SU-DHL-6 (cell line): Measurements from ENCODE around the gene ESAM.

Source experiments
- H2AFZ ChIP-seq: fragments of 200-600 bp; sonication (generic); 2 replicates; pipeline ENCODE4 v1.6.1; 2014; ENCODE audit warnings: low read depth, mild to moderate bottlenecking, moderate library complexity, mixed read lengths, antibody characterized with exemption, low read length; ENCODE audit not compliant: severe bottlenecking
- H3F3A ChIP-seq: fragments of 200-600 bp; shearing (Covaris generic); 2 replicates; pipeline ENCODE4 v1.6.0; 2016; ENCODE audit warnings: antibody characterized with exemption, mild to moderate bottlenecking; ENCODE audit not compliant: insufficient read depth
- H3K27ac ChIP-seq: fragments of 200-600 bp; sonication (generic); 2 replicates; pipeline ENCODE4 v1.5.1; 2016; ENCODE audit warnings: low read depth, mild to moderate bottlenecking, low read length, moderate library complexity, mixed read lengths
- H3K27me3 ChIP-seq: fragments of 200-600 bp; sonication (generic), shearing (Covaris generic); 2 replicates; pipeline ENCODE4 v1.6.0; 2014; ENCODE audit warnings: mild to moderate bottlenecking, low read length
- H3K36me3 ChIP-seq: fragments of 200-600 bp; sonication (generic); 2 replicates; pipeline ENCODE4 v1.6.1; 2014; ENCODE audit warnings: mild to moderate bottlenecking, low read length, mixed read lengths
- H3K4me2 ChIP-seq: fragments of 300-600, 200-600 bp; shearing (Covaris generic), sonication (generic); 2 replicates; pipeline ENCODE4 v1.6.0; 2014; ENCODE audit warnings: low read length, low read depth, mild to moderate bottlenecking; ENCODE audit not compliant: poor library complexity, severe bottlenecking
- H3K4me3 ChIP-seq: fragments of 200-600 bp; sonication (generic); 2 replicates; pipeline ENCODE4 v1.5.1; 2014; ENCODE audit warnings: antibody characterized with exemption, low read length, mild to moderate bottlenecking, mixed read lengths; ENCODE audit not compliant: insufficient read depth, poor library complexity, severe bottlenecking
- H3K79me2 ChIP-seq: fragments of 200-600 bp; sonication (generic); 2 replicates; pipeline ENCODE4 v1.6.1; 2014; ENCODE audit warnings: mild to moderate bottlenecking, low read length, moderate library complexity; ENCODE audit not compliant: insufficient read depth
- H3K9ac ChIP-seq: fragments of 200-600 bp; sonication (generic); 2 replicates; pipeline ENCODE4 v1.7.0; 2014; ENCODE audit warnings: mild to moderate bottlenecking, low read length
- H3K9me2 ChIP-seq: fragments of 200-600 bp; sonication (generic); replicated peaks from 2 replicates; pipeline ENCODE4 v1.6.1; 2014; ENCODE audit warnings: low read length; ENCODE audit not compliant: insufficient read depth
- H3K9me3 ChIP-seq: fragments of 200-600 bp; sonication (generic); 2 replicates; pipeline ENCODE4 v1.6.1; 2014; ENCODE audit warnings: low read length, mixed read lengths; ENCODE audit not compliant: insufficient read depth
- H4K20me1 ChIP-seq: fragments of 200-600 bp; sonication (generic); 2 replicates; pipeline ENCODE4 v1.6.1; 2014; ENCODE audit warnings: low read depth, mild to moderate bottlenecking, antibody characterized with exemption, low read length, moderate library complexity, mixed read lengths
- CTCF ChIP-seq: fragments of 200-600 bp; sonication (generic); IDR thresholded peaks from one replicate; pipeline ENCODE4 v1.5.1; 2017; ENCODE audit warnings: antibody characterized with exemption, mild to moderate bottlenecking, low read length, moderate library complexity; ENCODE audit not compliant: insufficient read depth, poor library complexity, severe bottlenecking
- EZH2phosphoT487 ChIP-seq: fragments of 200-600 bp; sonication (generic), shearing (Covaris generic); conservative IDR thresholded peaks from 2 replicates; pipeline ENCODE4 v1.6.1; 2018; ENCODE audit warnings: mild to moderate bottlenecking, antibody characterized with exemption, low read length, moderate library complexity, mixed read lengths

The ESAM gene

GRCh38 chr11:124762624-124763155, 600 bp upstream of the ESAM start:
- Histone ChIP-seq H2AFZ (peak overlapping the region; percentile 97), H3K27me3 (no peaks in the 10 kb centered on the region), H4K20me1 (no peaks in the 10 kb centered on the region), H3K4me2 (peak overlapping the region; percentile 60), H3K9ac (peak overlapping the region; percentile 63), H3K79me2 (no peaks in the 10 kb centered on the region), H3K9me2 (no peaks in the 10 kb centered on the region), H3K27ac (peak overlapping the region; percentile 27; the same call in 1 of the 2 replicates), H3K9me3 (no peaks in the 10 kb centered on the region), H3K4me3 (peak overlapping the region; percentile 61), H3F3A (no peaks in the 10 kb centered on the region), H3K36me3 (no peaks in the 10 kb centered on the region)
- TF ChIP-seq EZH2phosphoT487 = no peak
- no peak for TF ChIP-seq CTCF

GRCh38 chr11:124761301-124762104, 587 bp downstream of the ESAM start:
- Histone ChIP-seq H3K36me3 (no peaks in the 10 kb centered on the region), H3F3A (no peaks in the 10 kb centered on the region), H3K4me2 (peak overlapping the region; percentile 60), H3K9ac (peak overlapping the region; percentile 63), H3K27me3 (no peaks in the 10 kb centered on the region), H3K9me3 (no peaks in the 10 kb centered on the region), H4K20me1 (no peaks in the 10 kb centered on the region), H2AFZ (peak overlapping the region; percentile 66), H3K9me2 (no peaks in the 10 kb centered on the region), H3K79me2 (no peaks in the 10 kb centered on the region), H3K27ac (no peak overlapping the region), H3K4me3 (peak overlapping the region; percentile 61)
- peak; percentile 76; the same call in 1 of the 2 replicates for TF ChIP-seq EZH2phosphoT487
- no peak for TF ChIP-seq CTCF

- H2AFZ ChIP-seq = no peak overlapping the region
- H3K27ac ChIP-seq = no peak overlapping the region
- no peak overlapping the region for H3K9ac ChIP-seq
- H3K79me2 ChIP-seq = no peaks in the 10 kb centered on the region
- TF ChIP-seq EZH2phosphoT487 (no peak), CTCF (no peak)
- H3K36me3 ChIP-seq = no peaks in the 10 kb centered on the region
- no peaks in the 10 kb centered on the region for H3F3A ChIP-seq
- H4K20me1 ChIP-seq = no peaks in the 10 kb centered on the region
- no peaks in the 10 kb centered on the region for H3K27me3 ChIP-seq
- H3K4me3 ChIP-seq = no peak overlapping the region
- H3K9me3 ChIP-seq = no peaks in the 10 kb centered on the region
- no peak overlapping the region for H3K4me2 ChIP-seq
- H3K9me2 ChIP-seq = no peaks in the 10 kb centered on the region
Measured at GRCh38 chr11:124760806-124761205, 1.3 kb downstream of the ESAM start.
